Measurements from ENCODE around the gene KCNK16.

The KCNK16 gene

GRCh38 chr6:39269961-39270360, 52.5 kb downstream of the KCNK16 start:
- DNase-seq: no peak
- no peak for TF ChIP-seq CTCF (IDR thresholded peaks at IDR 0.05; ENCODE audit: low read depth, low read length)
- Histone ChIP-seq H3K27me3 (ENCODE audit: insufficient read depth, low read depth, severe bottlenecking) (no peaks in the 10 kb centered on the region), H3K36me3 (no peaks in the 10 kb centered on the region), H3K9me3 (ENCODE audit: severe bottlenecking) (no peaks in the 10 kb centered on the region), H3K4me3 (ENCODE audit: low read depth, low read length) (no peak overlapping the region), H3K27ac (no peak overlapping the region)

- H3K4me3 ChIP-seq (ENCODE audit: low read depth, low read length): no peak overlapping the region
- no peak for DNase-seq
- no peak for TF ChIP-seq CTCF (IDR thresholded peaks at IDR 0.05; ENCODE audit: low read depth, low read length)
These were observed 53.8 kb downstream of the KCNK16 start for GRCh38 chr6:39268721-39269120.

GRCh38 chr6:39268171-39268570, 54.3 kb downstream of the KCNK16 start:
- no peak for DNase-seq
- no peak overlapping the region for H3K27ac ChIP-seq
- H3K9me3 ChIP-seq (ENCODE audit: severe bottlenecking): no peaks in the 10 kb centered on the region
- H3K4me3 ChIP-seq (ENCODE audit: low read depth, low read length): no peak overlapping the region
- H3K36me3 ChIP-seq: no peaks in the 10 kb centered on the region
- no peaks in the 10 kb centered on the region for H3K27me3 ChIP-seq (ENCODE audit: insufficient read depth, low read depth, severe bottlenecking)
- TF ChIP-seq CTCF (IDR thresholded peaks at IDR 0.05; ENCODE audit: low read depth, low read length): no peak

More at GRCh38 chr6:39268721-39269120, 53.8 kb downstream of the KCNK16 start:
- Histone ChIP-seq H3K27me3 (ENCODE audit: insufficient read depth, low read depth, severe bottlenecking) (no peaks in the 10 kb centered on the region), H3K27ac (no peak overlapping the region), H3K36me3 (no peaks in the 10 kb centered on the region), H3K9me3 (ENCODE audit: severe bottlenecking) (no peaks in the 10 kb centered on the region)

GRCh38 chr6:39266782-39267355, 55.6 kb downstream of the KCNK16 start:
- no peak overlapping the region for H3K27ac ChIP-seq
- no peak for DNase-seq
- no peaks in the 10 kb centered on the region for H3K9me3 ChIP-seq (ENCODE audit: severe bottlenecking)
- TF ChIP-seq CTCF (IDR thresholded peaks at IDR 0.05; ENCODE audit: low read depth, low read length): no peak
- H3K27me3 ChIP-seq (ENCODE audit: insufficient read depth, low read depth, severe bottlenecking): no peaks in the 10 kb centered on the region
- no peaks in the 10 kb centered on the region for H3K36me3 ChIP-seq
- H3K4me3 ChIP-seq (ENCODE audit: low read depth, low read length): no peak overlapping the region

GRCh38 chr6:39266375-39266774, 56.1 kb downstream of the KCNK16 start:
- Histone ChIP-seq H3K27me3 (ENCODE audit: insufficient read depth, low read depth, severe bottlenecking) (no peaks in the 10 kb centered on the region), H3K27ac (no peak overlapping the region), H3K36me3 (no peaks in the 10 kb centered on the region), H3K4me3 (ENCODE audit: low read depth, low read length) (no peak overlapping the region), H3K9me3 (ENCODE audit: severe bottlenecking) (no peaks in the 10 kb centered on the region)
- DNase-seq: no peak
- no peak for TF ChIP-seq CTCF (IDR thresholded peaks at IDR 0.05; ENCODE audit: low read depth, low read length)

Data from WERI-Rb-1 (cell line).